GM21529 (cell line): Measurements from ENCODE around the gene ARHGEF7.

ENCODE experiments used
- ATAC-seq: cut with Tn5 transposase; IDR thresholded peaks from one replicate; pipeline ENCODE4 v1.9.1; 2021; ENCODE audit not compliant: unreplicated experiment

The ARHGEF7 gene

GRCh38 chr13:111272117-111272516, 157.0 kb downstream of the ARHGEF7 start:
- ATAC-seq = no peak

- no peak for ATAC-seq
Observed at GRCh38 chr13:111275382-111275781, 160.3 kb downstream of the ARHGEF7 start.

- no peak for ATAC-seq
Observed at GRCh38 chr13:111275995-111276618, 161.0 kb downstream of the ARHGEF7 start.

- no peak for ATAC-seq
Observed at GRCh38 chr13:111278258-111278657, 163.1 kb downstream of the ARHGEF7 start.

GRCh38 chr13:111278743-111279652, 163.9 kb downstream of the ARHGEF7 start:
- no peak for ATAC-seq

- ATAC-seq = no peak
Observed at GRCh38 chr13:111280226-111280625, 165.1 kb downstream of the ARHGEF7 start.

GRCh38 chr13:111280681-111281585, 165.8 kb downstream of the ARHGEF7 start:
- ATAC-seq = no peak

GRCh38 chr13:111281751-111282311, 166.7 kb downstream of the ARHGEF7 start:
- ATAC-seq = no peak

GRCh38 chr13:111282425-111282824, 167.3 kb downstream of the ARHGEF7 start:
- no peak for ATAC-seq

GRCh38 chr13:111282997-111283396, 167.9 kb downstream of the ARHGEF7 start:
- no peak for ATAC-seq

- no peak for ATAC-seq
Observed at GRCh38 chr13:111283457-111283856, 168.3 kb downstream of the ARHGEF7 start.

- ATAC-seq = no peak
Observed at GRCh38 chr13:111283991-111284390, 168.9 kb downstream of the ARHGEF7 start.

GRCh38 chr13:111284565-111284964, 169.5 kb downstream of the ARHGEF7 start:
- no peak for ATAC-seq

GRCh38 chr13:111286162-111286561, 171.1 kb downstream of the ARHGEF7 start:
- no peak for ATAC-seq

GRCh38 chr13:111286749-111287148, 171.6 kb downstream of the ARHGEF7 start:
- no peak for ATAC-seq

- no peak for ATAC-seq
Observed at GRCh38 chr13:111287201-111287600, 172.1 kb downstream of the ARHGEF7 start.

GRCh38 chr13:111288276-111288675, 173.2 kb downstream of the ARHGEF7 start:
- no peak for ATAC-seq

GRCh38 chr13:111289251-111289650, 174.1 kb downstream of the ARHGEF7 start:
- ATAC-seq = no peak

GRCh38 chr13:111291908-111292307, 176.8 kb downstream of the ARHGEF7 start:
- no peak for ATAC-seq

- ATAC-seq = no peak
Observed at GRCh38 chr13:111292710-111293485, 177.8 kb downstream of the ARHGEF7 start.
